ENCODE results near the gene SLC25A19.
A peak's percentile ranks its signal among the peaks of the same experiment; 100 is the strongest.

DNA sequence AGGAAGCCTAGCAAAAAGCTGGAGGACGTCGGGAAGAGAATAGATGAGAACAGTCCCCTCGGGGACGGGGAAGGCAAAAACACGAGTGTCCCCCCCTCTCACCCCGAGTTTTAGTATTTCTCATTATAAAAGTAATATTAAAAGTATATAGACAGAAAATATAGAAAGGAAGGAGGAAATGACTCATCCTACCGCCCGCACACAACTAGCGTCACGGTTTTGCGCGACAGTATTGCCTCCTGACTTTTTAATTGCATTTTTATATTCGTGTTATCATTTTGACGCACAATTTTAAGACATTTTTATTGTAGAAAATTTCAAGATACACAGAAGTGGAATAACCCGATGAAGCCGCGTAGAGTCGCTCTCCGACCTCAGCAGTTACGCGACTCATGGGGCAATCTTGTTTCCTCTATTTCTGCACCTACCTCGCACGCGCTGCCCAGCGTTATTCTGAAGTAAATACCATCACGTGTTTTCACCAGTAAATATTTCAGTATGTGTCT lies 652 bp upstream of the SLC25A19 start:
- TF ChIP-seq CTCF (IDR thresholded peaks at IDR 0.05 in 8 of 11, conservative IDR thresholded peaks at IDR 0.05 in 3 of 11) (peak in 7 of 11 experiments; percentile 9 to 59 (median 39)), POLR2AphosphoS5 (IDR thresholded peaks at IDR 0.05) (no peak)

Data from spleen (tissue), 7 donors.